GM12872 (cell line): ENCODE data around the gene H1-8.

ENCODE experiments used
- CTCF ChIP-seq: IDR thresholded peaks from 3 replicates; pipeline ENCODE4 v1.5.1; 2011; ENCODE audit warnings: low read depth, mild to moderate bottlenecking, low read length, moderate library complexity; ENCODE audit not compliant: insufficient read depth

H1-8 gene

GRCh38 chr3:129572603-129573002 is 29.6 kb downstream of the H1-8 start:
- no peak for TF ChIP-seq CTCF

- no peak for TF ChIP-seq CTCF
Measured at GRCh38 chr3:129573493-129573892, 30.5 kb downstream of the H1-8 start.

- TF ChIP-seq CTCF: no peak
Measured at GRCh38 chr3:129574206-129574605, 31.2 kb downstream of the H1-8 start.

- no peak for TF ChIP-seq CTCF
Measured at GRCh38 chr3:129575233-129575996, 32.4 kb downstream of the H1-8 start.

- TF ChIP-seq CTCF: no peak
Measured at GRCh38 chr3:129575997-129576384, 33.0 kb downstream of the H1-8 start.

GRCh38 chr3:129576514-129577352 is 33.8 kb downstream of the H1-8 start:
- TF ChIP-seq CTCF: no peak

- TF ChIP-seq CTCF: no peak
Measured at GRCh38 chr3:129577366-129577765, 34.4 kb downstream of the H1-8 start.
